Panc1 (cell line): ENCODE measurements around the gene HID1. TPM values are rescaled to one million over a fixed set of nuclear protein-coding genes. Genes with fewer than 3 reads are reported as not detected.
A peak's percentile ranks its signal among the peaks of the same experiment; 100 is the strongest.

Experiments used
- ATAC-seq: fragments of 200-7000 bp; cut with Tn5 transposase; 2 replicates; pipeline ENCODE4 v1.9.1; 2020; ENCODE audit warnings: mild to moderate bottlenecking, moderate library complexity
- BruUV-seq: library from RNA; stranded (reverse); fragments of 400-500 nt; replicated peaks from 2 replicates; lab custom pipeline; 2021; lab: Mats Ljungman, UMichigan
- CTCF ChIA-PET: fragments of 300-600 bp; sonication (Branson Sonifier 250); formaldehyde crosslinking; loops from one replicate; lab custom pipeline; 2022; ENCODE audit warnings: antibody characterized with exemption; lab: Charles Lee
- POLR2A ChIA-PET: fragments of 300-600 bp; sonication (Branson Sonifier 250); formaldehyde crosslinking; loops from one replicate; lab custom pipeline; 2022; ENCODE audit warnings: antibody characterized with exemption; lab: Charles Lee
- DNase-seq: peaks from one replicate; pipeline ENCODE4 v3.0.0-alpha.2; 2010; ENCODE audit warnings: low read depth, low spot score
- H3K27ac ChIP-seq: 2 replicates; pipeline ENCODE4 v1.5.1; 2011; ENCODE audit warnings: mild to moderate bottlenecking, low read length, inconsistent platforms
- H3K27me3 ChIP-seq: fragments of 200-500 bp; sonication (Bioruptor generic); 2 replicates; pipeline ENCODE4 v1.6.0; 2014; ENCODE audit warnings: low read length, inconsistent platforms; ENCODE audit not compliant: control insufficient read depth, insufficient read depth
- H3K36me3 ChIP-seq: fragments of 200-500 bp; sonication (Bioruptor generic); 2 replicates; pipeline ENCODE4 v1.5.1; 2014; ENCODE audit warnings: inconsistent platforms, mild to moderate bottlenecking, low read length, moderate library complexity; ENCODE audit not compliant: control insufficient read depth, insufficient read depth
- H3K4me1 ChIP-seq: 2 replicates; pipeline ENCODE4 v1.5.1; 2011; ENCODE audit warnings: inconsistent platforms, mild to moderate bottlenecking, low read length, moderate library complexity; ENCODE audit not compliant: control insufficient read depth, insufficient read depth
- H3K4me3 ChIP-seq, 2 experiments: 2 replicates each; pipeline ENCODE4 v1.5.1; 2011 to 2012; ENCODE audit warnings: low read depth in 2 of 2, low read length in 2 of 2, mild to moderate bottlenecking in 2 of 2, inconsistent platforms in 1 of 2, moderate library complexity in 1 of 2
- H3K9me3 ChIP-seq: fragments of 200-500 bp; sonication (Bioruptor generic); 2 replicates; pipeline ENCODE4 v1.5.1; 2014; ENCODE audit warnings: low read depth, mild to moderate bottlenecking, inconsistent platforms, low read length, moderate library complexity; ENCODE audit not compliant: control insufficient read depth, insufficient read depth
- CTCF ChIP-seq: fragments of 450-650 bp; IDR thresholded peaks from 2 replicates; pipeline ENCODE4 v1.5.1; 2017; ENCODE audit warnings: mild to moderate bottlenecking
- POLR2AphosphoS5 ChIP-seq: IDR thresholded peaks from 2 replicates; pipeline ENCODE4 v1.6.1; 2012; ENCODE audit warnings: mild to moderate bottlenecking, low read depth, low read length, moderate library complexity
- REST ChIP-seq, 2 experiments: IDR thresholded peaks; 2 replicates each; pipeline ENCODE4 v1.6.1; 2011 to 2012; ENCODE audit warnings: low read depth in 2 of 2, control low read depth in 1 of 2, low read length in 1 of 2, mild to moderate bottlenecking in 1 of 2, moderate library complexity in 1 of 2; ENCODE audit not compliant: insufficient read depth in 1 of 2
- SIN3A ChIP-seq: IDR thresholded peaks from 2 replicates; pipeline ENCODE4 v1.6.1; 2012; ENCODE audit warnings: low read depth, mild to moderate bottlenecking, low read length, moderate library complexity, borderline replicate concordance; ENCODE audit not compliant: insufficient read depth
- TCF7L2 ChIP-seq: IDR thresholded peaks from 2 replicates; pipeline ENCODE4 v1.6.1; 2011; ENCODE audit warnings: mild to moderate bottlenecking, low read depth, low read length, inconsistent platforms
- in situ Hi-C: cut with HindIII; loops from 2 replicates; pipeline ENCODE4 v1.10.0; 2016; ENCODE audit warnings: low sequenced_read_pairs, low pct_unique_long_range_greater_than_20kb
- intact Hi-C: fragments of 100-400 bp; cut with micrococcal nuclease; formaldehyde crosslinking; loops from one replicate; pipeline ENCODE4 v1.10.0; 2022; ENCODE audit not compliant: unreplicated experiment
- total RNA-seq: library from RNA; stranded (reverse); gene quantifications from one replicate; pipeline ENCODE4 v1.2.1, GENCODE V29; 2021; ENCODE audit not compliant: unreplicated experiment

Gene HID1
- total RNA-seq, 1 experiment from 2014 or later: 10.9 TPM

GRCh38 chr17:75012346-75013091 is 40.0 kb upstream of the HID1 start, which contains the start of gene MRPL58:
TSS of gene MRPL58 (plus strand) at chr17:75012670. CDS start at chr17:75012687, 17 bp downstream.
- ChIA-PET POLR2A (interaction anchor here (0.6 to 1.7 kb wide), 14 partner anchors 9 to 343 kb away, joined by 3 to 10 read pairs (median 4); partner anchors contain the start of genes CDR2L and HID1), CTCF (interaction anchor here (0.6 to 3.9 kb wide), 5 partner anchors 13 to 78 kb away, joined by 3 to 33 read pairs (median 4); no protein-coding TSS in a partner anchor)
- intact Hi-C loops: no loop called here
- TF ChIP-seq POLR2AphosphoS5 (peak; percentile 91), REST (IDR thresholded peaks at IDR 0.05; ENCODE audit: insufficient read depth in 1 of 2, low read depth in 2 of 2, low read length in 1 of 2) (no peak; a peak in 1 of 4 replicates), SIN3A (peak; percentile 57; the same call in 1 of the 2 replicates), CTCF (no peak), TCF7L2 (peak; percentile 55)
- Histone ChIP-seq H3K9me3 (no peaks in the 10 kb centered on the region), H3K36me3 (peaks cover 3% of the 10 kb centered on the region; the same call in 1 of the 2 replicates), H3K27me3 (no peaks in the 10 kb centered on the region), H3K4me1 (peaks cover 21% of the 10 kb centered on the region), H3K27ac (peak within 1 kb of the TSS; percentile 78), H3K4me3 (peak within 1 kb of the TSS; percentile 78 to 82)
- DNase-seq (no peak), ATAC-seq (peak; percentile 96)
- in situ Hi-C loops: no loop called here
- BruUV-seq: no TSS peak

GRCh38 chr17:75012096-75012345 is 39.5 kb upstream of the HID1 start:
- BruUV-seq: no TSS peak
- peaks cover 3% of the 10 kb centered on the region; the same call in 1 of the 2 replicates for H3K36me3 ChIP-seq
- no peaks in the 10 kb centered on the region for H3K27me3 ChIP-seq
- no peaks in the 10 kb centered on the region for H3K9me3 ChIP-seq
- peaks cover 21% of the 10 kb centered on the region for H3K4me1 ChIP-seq
- intact Hi-C loops: no loop called here
- CTCF ChIA-PET: interaction anchor here (0.6 to 3.9 kb wide), 5 partner anchors 13 to 54 kb away, joined by 3 to 33 read pairs (median 5); no protein-coding TSS in a partner anchor
- TF ChIP-seq CTCF: no peak
- no peak for TF ChIP-seq TCF7L2
- no peak for TF ChIP-seq REST (IDR thresholded peaks at IDR 0.05; ENCODE audit: insufficient read depth in 1 of 2, low read depth in 2 of 2, low read length in 1 of 2)
- TF ChIP-seq POLR2AphosphoS5: no peak
- no peak for TF ChIP-seq SIN3A
- DNase-seq: no peak
- H3K4me3 ChIP-seq: peak overlapping the region; percentile 78 to 82
- ATAC-seq: no peak
- POLR2A ChIA-PET: interaction anchor here (1.0 to 1.7 kb wide), 7 partner anchors 16 to 51 kb away, joined by 3 to 10 read pairs (median 4); partner anchors contain the start of gene CDR2L
- in situ Hi-C loops: no loop called here
- H3K27ac ChIP-seq: peak overlapping the region; percentile 78
